GM19240 (cell line): ENCODE measurements around the gene DYNLL2.
A peak's percentile ranks its signal among the peaks of the same experiment; 100 is the strongest.
"Not testable (repeated sequence)": the region's sequence is repeated elsewhere in the genome, so short reads cannot be mapped to it uniquely, and the experiment has no call there.

ENCODE experiments used
- DNase-seq: peaks from one replicate; pipeline ENCODE4 v3.0.0; 2011; ENCODE audit warnings: low spot score; ENCODE audit not compliant: insufficient read length

The DYNLL2 gene

DNA sequence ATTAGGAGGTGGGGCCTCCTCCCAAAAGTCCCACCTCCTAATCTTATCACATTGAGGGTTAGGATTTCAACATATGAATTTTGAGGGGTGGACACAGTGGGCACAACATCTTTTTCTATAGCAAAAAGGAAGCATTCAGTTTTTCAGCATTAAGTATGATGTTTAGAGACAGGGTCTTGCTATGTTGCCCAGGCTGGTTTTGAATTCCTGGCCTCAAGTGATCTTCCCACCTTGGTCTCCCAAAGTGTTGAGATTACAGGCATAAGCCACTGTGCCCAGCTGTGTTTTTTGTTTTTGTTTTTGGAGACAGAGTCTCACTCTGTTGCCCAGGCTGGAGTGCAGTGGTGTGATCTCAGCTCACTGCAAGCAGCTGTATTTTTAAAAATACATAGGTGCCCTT, 18.7 kb downstream of the DYNLL2 start:
- not testable (repeated sequence) for DNase-seq

- DNase-seq = no peak
Measured at GRCh38 chr17:58105093-58105492, 21.9 kb downstream of the DYNLL2 start.

DNA sequence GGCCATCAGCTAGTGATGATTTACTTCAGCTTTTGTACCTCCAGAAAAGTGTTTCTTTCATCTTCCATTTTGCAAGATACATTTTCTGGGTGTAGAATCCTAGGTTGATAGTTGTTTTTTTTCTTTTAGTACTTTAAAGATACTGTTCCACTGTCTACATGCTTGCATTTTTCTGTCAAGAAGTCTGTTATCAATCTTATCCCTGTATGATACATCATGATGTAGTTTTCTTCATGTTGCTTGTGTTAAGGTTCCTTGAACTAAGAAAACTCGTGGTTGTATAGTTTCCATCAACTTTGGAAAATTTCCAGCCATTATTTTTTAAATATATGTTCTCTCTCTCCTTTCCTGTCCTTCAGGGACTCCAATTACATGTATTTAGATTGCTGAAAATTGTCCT, 24.1 kb downstream of the DYNLL2 start:
- DNase-seq = no peak

GRCh38 chr17:58109197-58109596, 26.0 kb downstream of the DYNLL2 start:
- no peak for DNase-seq

- no peak for DNase-seq
Measured at GRCh38 chr17:58110012-58110411, 26.8 kb downstream of the DYNLL2 start.

- DNase-seq = no peak
Measured at GRCh38 chr17:58111676-58112075, 28.5 kb downstream of the DYNLL2 start.

GRCh38 chr17:58112970-58113631, 29.9 kb downstream of the DYNLL2 start:
- peak; percentile 50 for DNase-seq

- DNase-seq = no peak
Measured at GRCh38 chr17:58113947-58114346, 30.7 kb downstream of the DYNLL2 start.

DNA sequence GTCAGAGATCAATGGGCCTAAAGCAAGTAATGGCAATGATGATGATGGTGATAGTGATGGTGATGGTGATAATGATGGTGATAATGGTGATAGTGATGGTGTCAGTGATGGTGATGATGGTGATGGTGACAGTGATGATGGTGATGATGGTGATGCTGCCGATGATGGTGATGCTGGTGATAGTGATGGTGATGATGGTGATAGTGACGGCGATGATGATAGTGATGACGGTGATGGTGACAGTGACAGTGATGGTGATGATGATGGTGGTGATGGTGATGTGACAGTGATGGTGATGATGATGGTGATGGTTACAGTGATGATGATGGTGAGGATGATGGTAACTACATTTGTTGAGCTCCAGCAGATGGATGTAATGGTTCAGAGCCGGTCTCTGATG, 34.2 kb downstream of the DYNLL2 start:
- DNase-seq = no peak

GRCh38 chr17:58119491-58119890, 36.3 kb downstream of the DYNLL2 start:
- no peak for DNase-seq

DNA sequence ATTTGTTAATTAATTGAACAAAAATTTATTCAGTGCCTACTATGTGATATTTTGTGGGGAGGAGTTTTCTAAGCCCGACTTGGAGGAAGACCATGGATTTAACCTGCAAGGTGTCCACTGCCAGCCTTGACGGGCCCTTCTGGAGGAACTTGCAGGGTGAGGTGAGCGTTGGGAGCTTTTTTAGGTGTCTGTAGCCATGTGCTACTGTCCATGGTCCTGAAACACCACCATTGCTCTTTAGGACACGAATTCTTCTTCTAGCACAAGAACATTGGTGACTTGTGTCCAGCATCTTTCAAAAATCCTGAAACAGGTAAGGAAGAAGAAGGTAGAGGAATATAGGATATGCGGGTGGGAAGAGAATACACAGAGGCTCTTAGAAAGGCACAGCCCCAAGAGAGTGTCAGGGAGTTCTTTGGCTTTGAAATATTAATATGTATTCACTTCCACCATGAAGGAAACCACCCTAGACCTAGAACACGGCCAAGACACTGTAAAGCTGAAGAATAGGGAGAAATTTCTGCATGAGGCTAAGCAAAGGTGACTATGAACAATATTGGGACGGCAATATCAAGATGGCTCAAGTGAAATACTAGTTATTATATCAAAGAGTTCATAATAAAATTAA, 37.1 kb downstream of the DYNLL2 start:
- DNase-seq = peak; percentile 13

- no peak for DNase-seq
Measured at GRCh38 chr17:58121925-58122324, 38.7 kb downstream of the DYNLL2 start.

GRCh38 chr17:58127846-58128245, 44.6 kb downstream of the DYNLL2 start:
- no peak for DNase-seq

DNA sequence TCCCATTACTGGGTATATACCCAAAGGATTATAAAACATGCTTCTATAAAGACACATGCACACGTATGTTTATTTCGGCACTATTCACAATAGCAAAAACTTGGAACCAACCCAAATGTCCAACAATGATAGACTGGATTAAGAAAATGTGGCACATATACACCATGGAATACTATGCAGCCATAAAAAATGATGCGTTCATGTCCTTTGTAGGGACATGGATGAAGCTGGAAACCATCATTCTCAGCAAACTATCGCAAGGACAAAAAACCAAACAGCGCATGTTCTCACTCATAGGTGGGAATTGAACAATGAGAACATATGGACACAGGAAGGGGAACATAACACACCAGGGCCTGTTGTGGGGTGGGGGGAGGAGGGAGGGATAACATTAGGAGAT, 49.5 kb downstream of the DYNLL2 start:
- not testable (repeated sequence) for DNase-seq

DNA sequence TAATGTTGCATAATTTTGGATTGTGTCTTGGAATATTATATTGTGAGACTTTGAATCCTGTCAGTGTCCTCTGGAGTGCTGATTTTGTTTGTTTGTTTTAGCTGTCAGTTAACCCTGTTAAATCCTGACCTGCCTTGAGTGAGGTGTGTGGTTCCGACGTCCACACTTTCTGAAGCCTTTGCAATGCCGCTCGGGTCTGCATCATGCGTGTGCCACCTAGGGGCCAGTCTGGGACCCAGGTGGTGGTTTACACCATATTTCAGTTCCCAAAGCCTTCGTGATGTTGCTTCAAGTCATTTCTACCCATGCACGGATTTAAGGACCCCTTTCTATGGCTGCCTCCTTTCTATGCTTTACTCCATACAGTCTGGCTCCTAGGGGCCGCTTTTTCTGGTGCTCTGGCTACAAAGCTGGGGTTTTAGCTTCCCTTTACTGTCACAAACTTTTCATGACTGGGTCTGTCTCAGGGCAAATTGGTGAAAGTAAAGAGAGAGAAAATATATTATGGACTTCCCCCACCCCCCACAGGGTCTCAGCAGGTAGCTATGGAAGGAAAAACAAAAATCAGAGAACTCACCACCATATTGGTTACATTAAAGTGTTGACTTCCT, 53.6 kb downstream of the DYNLL2 start:
- DNase-seq = no peak

GRCh38 chr17:58141505-58141904, 58.3 kb downstream of the DYNLL2 start:
- DNase-seq = no peak

DNA sequence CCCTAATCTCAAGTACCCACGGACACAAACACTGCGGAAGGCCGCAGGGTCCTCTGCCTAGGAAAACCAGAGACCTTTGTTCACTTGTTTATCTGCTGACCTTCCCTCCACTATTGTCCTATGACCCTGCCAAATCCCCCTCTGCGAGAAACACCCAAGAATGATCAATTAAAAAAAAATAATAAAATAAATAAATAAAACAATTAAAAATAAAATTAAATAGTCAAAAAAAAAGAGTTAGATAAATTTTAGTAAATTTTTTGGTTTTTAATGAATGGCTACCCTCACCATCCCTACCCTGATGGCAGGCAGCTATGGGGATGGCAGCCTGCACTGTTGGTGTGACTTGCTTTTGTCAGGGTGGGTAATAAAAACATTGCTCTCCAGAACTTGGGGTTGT, 60.1 kb downstream of the DYNLL2 start:
- not testable (repeated sequence) for DNase-seq

- DNase-seq = no peak
Measured at GRCh38 chr17:58144801-58145200, 61.6 kb downstream of the DYNLL2 start.
